GM12872 (cell line): ENCODE measurements around the gene KCTD19.

Experiments
- CTCF ChIP-seq: IDR thresholded peaks from 3 replicates; pipeline ENCODE4 v1.5.1; 2011; ENCODE audit warnings: low read depth, mild to moderate bottlenecking, low read length, moderate library complexity; ENCODE audit not compliant: insufficient read depth

The KCTD19 gene

GRCh38 chr16:67310561-67310960, 16.0 kb downstream of the KCTD19 start:
- no peak for TF ChIP-seq CTCF

- TF ChIP-seq CTCF: peak; percentile 15; the same call in 1 of the 3 replicates
Measured at GRCh38 chr16:67305216-67306071, 21.1 kb downstream of the KCTD19 start.

- no peak for TF ChIP-seq CTCF
Measured at GRCh38 chr16:67304020-67304419, 22.5 kb downstream of the KCTD19 start.

- TF ChIP-seq CTCF: no peak
Measured at GRCh38 chr16:67302970-67303369, 23.6 kb downstream of the KCTD19 start.

GRCh38 chr16:67302076-67302475, 24.5 kb downstream of the KCTD19 start:
- TF ChIP-seq CTCF: no peak

GRCh38 chr16:67301080-67301782, 25.3 kb downstream of the KCTD19 start:
- no peak for TF ChIP-seq CTCF

GRCh38 chr16:67299269-67299668, 27.3 kb downstream of the KCTD19 start:
- no peak for TF ChIP-seq CTCF
